Measurements from ENCODE around the gene FARP1.

- TF ChIP-seq CTCF (IDR thresholded peaks at IDR 0.05) (no peak), POLR2A (IDR thresholded peaks at IDR 0.05; ENCODE audit: low read depth) (no peak), EP300 (IDR thresholded peaks at IDR 0.05) (no peak)
Measured at GRCh38 chr13:98207416-98207815, 64.5 kb downstream of the FARP1 start.

Data from esophagus muscularis mucosa (tissue), 4 donors.